HG03039 (cell line): ENCODE measurements around the gene PTCD2.

ENCODE experiments used
- ATAC-seq: cut with Tn5 transposase; IDR thresholded peaks from one replicate; pipeline ENCODE4 v1.9.1; 2021; ENCODE audit warnings: mild to moderate bottlenecking, moderate library complexity; ENCODE audit not compliant: unreplicated experiment

The PTCD2 gene, protein sequence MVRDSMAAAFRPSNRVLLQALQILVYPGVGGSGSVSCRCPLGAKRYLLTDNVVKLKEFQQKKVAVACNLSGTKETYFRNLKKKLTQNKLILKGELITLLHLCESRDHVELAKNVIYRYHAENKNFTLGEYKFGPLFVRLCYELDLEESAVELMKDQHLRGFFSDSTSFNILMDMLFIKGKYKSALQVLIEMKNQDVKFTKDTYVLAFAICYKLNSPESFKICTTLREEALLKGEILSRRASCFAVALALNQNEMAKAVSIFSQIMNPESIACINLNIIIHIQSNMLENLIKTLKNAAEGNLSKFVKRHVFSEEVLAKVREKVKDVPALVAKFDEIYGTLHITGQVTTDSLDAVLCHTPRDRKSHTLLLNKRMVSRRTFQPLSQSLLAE

GRCh38 chr5:72319976-72320752 is at the start of gene PTCD2, which contains the start of gene MRPS27:
Gene PTCD2 (plus strand): TSS chr5:72320373. CDS start chr5:72320383, 10 bp downstream.
Gene MRPS27 (minus strand): TSS chr5:72320240. CDS start chr5:72320221, 19 bp downstream.
- peak; percentile 98 for ATAC-seq

- ATAC-seq: no peak
Measured at GRCh38 chr5:72271702-72272101, 48.5 kb upstream of the PTCD2 start.

- ATAC-seq: no peak
Measured at GRCh38 chr5:72272398-72272797, 47.8 kb upstream of the PTCD2 start.

GRCh38 chr5:72273547-72273946 is 46.6 kb upstream of the PTCD2 start:
- ATAC-seq: no peak

GRCh38 chr5:72276219-72276752 is 43.9 kb upstream of the PTCD2 start:
- no peak for ATAC-seq

DNA sequence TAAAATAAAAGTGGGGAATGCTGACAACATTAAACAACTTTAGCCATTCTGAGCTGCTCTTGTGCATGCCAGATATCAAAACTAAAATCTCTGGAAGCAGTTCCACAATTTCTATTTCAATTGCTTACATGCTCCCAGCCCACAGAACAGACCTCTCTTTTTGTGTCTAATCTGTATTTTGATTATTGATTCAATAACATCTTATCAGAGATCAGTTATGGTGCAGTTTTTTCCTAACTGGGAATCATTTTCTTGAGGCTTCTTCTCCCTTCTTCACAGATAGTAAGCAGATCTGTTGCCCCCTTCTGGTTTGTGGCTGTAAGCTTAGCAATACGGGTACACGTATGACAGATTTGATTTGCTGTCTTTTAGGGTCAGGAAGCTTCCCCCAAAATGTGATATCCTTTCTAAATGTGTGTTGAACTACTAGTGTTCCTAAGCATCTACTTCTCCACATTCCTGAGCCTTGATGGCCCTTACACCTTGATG is 39.5 kb upstream of the PTCD2 start:
- no peak for ATAC-seq

DNA sequence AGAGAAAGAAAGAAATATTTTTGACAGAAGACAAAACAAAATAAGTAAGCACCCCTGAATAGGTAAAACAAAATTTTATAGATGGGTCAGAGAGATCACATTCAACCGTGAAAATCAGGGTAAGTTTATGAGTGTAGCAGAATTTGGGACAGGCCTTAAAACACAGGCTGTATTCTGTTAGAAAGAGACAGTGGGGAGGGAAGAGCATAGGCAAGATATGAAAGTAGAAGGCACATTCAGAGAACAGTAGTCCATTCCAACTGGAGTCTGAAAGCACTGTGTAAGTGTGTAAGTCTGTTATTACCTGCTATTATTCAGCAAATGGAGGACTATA is 38.8 kb upstream of the PTCD2 start:
- ATAC-seq: no peak

DNA sequence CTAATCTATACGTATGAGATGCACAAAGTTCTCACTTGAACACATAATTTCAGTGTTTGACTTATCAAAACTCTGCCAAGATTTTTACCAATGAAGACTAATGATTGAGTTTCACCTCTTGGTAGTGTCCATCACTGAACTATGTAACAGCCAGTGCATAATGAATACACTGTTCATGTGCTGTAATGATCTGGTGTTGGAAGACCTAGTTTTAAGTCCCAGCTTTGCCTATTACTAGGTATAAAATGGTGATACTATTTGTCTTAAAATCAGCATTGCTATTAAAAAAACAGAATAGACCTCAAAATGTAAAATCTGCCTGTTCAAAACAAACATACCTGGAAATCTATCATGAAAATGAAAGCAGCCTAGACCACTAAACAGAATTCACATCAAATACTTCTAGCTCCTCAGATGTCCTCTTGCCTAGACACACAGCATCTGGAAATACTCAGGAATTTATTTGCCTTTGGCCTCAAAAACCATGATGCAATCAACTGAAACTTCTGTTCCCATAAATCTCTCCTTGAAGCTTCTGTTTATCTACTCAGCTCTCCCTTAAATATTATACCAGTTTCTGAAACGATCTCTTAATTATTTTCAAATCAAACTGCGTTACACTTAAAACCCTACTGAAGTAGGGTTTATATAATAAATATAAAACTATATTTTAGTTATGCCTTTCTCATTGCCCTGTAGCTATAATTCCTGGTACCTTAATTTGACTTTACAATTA is 38.2 kb upstream of the PTCD2 start:
- ATAC-seq: no peak

GRCh38 chr5:72282878-72283277 is 37.3 kb upstream of the PTCD2 start:
- ATAC-seq: no peak

DNA sequence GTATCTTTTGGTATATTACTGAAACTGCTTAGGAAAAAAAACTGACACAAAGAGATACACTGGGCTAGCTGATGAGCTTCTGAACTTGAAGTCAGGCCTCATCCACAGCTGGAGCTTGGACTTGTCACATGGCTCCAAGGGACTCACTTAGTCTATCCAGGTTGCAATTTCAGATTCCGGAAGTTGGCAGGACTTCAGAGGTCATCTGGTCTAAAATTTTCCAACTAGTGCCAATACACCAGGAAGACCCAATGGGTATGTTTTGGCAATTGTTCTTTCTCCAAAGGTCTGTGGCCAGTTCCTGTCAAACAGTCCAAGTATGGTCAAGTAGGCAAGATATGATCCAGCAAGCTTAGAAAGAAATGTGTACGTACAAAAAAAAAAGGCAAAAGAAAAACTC is 36.8 kb upstream of the PTCD2 start:
- no peak for ATAC-seq

DNA sequence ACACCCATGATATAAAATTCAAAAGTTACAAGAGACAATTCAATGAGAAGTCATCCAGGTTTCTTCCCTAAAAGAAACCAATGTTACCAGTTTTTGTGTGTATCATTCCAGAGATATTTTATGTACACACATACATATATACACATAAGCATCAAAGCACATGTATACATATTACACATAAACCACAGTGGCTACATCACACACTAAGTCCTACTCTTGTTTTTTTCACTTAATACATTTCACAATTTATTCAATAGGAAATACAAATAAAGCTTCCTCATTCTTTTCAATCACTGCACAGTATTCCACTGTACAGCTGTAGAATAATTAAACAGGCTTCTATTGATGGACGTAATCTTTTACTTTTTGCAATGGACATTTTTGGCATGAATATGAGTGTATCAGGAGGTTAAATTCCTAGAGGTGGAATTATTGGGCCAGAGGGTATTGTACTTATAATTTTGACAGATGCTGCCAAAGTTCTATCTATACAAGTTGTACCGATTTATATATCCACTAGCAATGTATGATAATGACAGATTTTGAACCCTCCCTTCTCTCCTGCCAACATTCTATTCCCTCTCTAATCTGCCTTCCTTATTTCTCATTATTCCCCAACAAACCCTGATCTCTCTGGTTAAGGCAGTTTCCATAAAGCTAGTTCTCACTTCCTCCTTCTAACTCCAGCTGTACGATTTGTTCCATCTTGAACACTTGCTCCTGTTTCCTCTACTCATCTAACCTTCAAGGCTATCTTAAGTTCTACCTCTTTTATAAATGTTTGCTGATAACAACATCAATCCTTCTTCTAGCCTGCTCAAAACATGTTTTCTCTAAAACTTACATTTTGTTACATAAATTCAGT is 35.4 kb upstream of the PTCD2 start:
- ATAC-seq: no peak

DNA sequence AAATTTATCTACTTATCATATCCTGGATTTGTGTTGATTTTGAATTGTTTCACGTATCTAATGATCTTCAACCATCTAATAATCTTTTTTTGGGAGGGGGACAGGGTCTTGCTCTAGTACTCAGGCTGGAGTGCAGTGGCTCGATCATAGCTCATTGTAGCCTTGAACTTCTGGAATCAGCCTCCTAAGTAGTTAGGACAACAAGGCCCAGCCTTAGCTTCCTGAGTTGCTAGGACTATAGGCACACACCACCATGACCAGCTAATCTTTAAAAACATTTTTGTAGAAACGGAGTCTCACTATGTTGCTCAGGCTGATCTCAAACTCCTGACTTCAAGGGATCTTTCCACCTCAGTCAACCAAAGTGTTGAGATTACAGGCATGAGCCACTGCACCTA is 34.8 kb upstream of the PTCD2 start:
- ATAC-seq: no peak

DNA sequence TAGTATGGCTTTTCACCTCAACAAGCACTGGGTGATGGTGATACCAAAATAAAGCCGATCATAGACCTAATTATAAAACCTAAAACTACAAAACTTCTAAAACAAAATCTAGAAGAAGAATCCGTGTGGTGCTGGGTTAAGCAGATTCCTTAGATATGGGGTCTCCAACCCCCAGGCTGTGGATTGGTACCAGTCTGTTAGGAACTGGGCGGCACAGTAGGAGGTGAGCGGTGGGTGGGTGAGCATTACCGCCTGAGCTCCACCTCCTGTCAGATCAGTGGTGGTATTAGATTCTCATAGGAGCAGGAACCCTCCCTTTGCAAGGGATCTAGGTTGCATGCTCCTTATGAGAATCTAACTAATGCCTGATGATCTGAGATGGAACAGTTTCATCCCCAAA is 33.4 kb upstream of the PTCD2 start:
- ATAC-seq: no peak

DNA sequence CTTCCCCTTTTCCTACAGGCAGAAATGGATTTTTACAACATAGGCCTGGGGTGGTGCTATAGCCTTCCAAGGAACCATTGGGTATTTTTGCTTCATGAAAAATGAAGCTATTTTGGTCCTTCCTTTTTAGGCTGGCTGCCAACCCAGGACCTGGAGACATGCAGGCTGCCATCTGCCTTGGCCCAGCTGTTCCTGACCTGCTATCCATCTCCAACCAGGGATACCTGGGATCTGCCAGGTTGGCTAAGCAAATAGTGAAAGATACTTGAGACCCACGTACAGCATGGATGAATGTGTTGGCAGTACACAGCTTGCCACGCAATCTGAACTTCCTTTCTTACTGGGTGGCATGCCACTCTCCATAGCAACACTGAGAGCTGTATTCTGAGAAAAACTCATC is 31.2 kb upstream of the PTCD2 start:
- ATAC-seq: no peak

- ATAC-seq: no peak
Measured at GRCh38 chr5:72290356-72291133, 29.6 kb upstream of the PTCD2 start.

DNA sequence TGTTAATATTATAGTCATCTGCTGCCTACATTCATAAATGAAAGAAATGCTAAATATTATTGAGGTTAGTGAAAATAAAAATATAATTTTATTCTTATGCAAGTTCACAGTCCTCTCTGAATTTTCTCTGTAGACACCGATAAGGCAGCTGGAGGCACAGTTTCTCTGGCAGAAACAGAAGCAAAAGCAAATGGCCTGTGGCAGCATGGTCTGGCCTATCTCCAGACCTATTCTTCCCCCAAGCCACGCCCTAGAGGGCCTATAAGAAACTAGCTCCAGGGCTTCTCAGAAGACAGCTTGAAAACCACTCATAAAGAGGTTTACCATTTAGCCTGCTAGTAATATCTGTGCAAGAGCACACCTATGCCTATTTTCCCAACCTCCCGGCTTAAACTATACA is 28.6 kb upstream of the PTCD2 start:
- ATAC-seq: no peak

DNA sequence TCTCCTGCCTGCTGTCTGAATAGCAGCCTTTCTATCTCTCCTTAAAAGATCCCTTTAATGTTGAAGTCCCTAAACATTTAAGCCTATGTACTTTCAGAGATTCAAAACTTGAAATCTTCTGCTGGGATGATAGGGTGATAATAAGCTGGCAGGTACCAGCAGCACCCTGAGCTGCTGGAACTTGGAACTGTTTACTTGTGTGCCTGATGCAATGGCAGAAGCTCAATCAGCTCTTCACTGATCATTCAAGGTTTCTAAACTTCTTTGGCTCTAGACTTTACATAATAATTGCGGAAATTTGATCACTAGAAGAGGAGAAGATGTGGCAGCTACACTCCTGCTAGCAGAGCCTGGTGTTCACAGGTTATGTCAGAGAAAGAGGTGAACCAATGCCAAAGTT is 27.8 kb upstream of the PTCD2 start:
- ATAC-seq: no peak

- ATAC-seq: no peak
Measured at GRCh38 chr5:72293495-72294055, 26.6 kb upstream of the PTCD2 start.

DNA sequence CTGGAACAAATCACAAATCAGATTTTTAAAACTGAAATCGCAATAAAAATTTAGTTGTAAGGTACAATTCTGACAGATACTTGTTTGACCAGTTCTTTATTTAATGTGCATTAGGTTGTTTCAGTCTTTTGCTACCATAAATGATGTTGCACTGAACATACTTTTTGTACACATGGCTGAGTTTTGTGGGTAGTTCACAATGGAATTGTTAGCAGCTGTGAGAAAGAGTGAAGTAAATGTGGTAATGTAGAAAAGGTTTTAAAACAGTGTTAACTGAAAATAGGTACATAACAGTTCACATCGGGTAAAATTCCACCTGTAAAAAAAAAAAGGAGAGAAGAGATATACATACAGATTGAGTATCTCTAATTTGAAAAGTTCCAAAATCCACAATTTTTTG is 25.7 kb upstream of the PTCD2 start:
- ATAC-seq: no peak
